Immature natural killer cell (primary cell): ENCODE results near the gene PLSCR3. TPM values are rescaled to one million over a fixed set of nuclear protein-coding genes. Genes with fewer than 3 reads are reported as not detected.

Source experiments
- DNase-seq, 3 donors: peaks; one replicate each; pipeline ENCODE4 v3.0.0; 2022; ENCODE audit warnings: mixed read lengths in 1 of 3
- H3K27ac Mint-ChIP-seq, 6 donors: one replicate each; pipeline ENCODE4 v1.8.0; 2020; ENCODE audit warnings: mixed read lengths in 6 of 6, mild to moderate bottlenecking in 5 of 6, inconsistent platforms in 4 of 6, moderate library complexity in 3 of 6
- H3K27me3 Mint-ChIP-seq, 3 donors: one replicate each; pipeline ENCODE4 v1.8.0; 2020 to 2021; ENCODE audit warnings: low read depth in 3 of 3, mild to moderate bottlenecking in 3 of 3, mixed read lengths in 3 of 3, moderate library complexity in 3 of 3, inconsistent platforms in 1 of 3
- H3K36me3 Mint-ChIP-seq, 3 donors: one replicate each; pipeline ENCODE4 v1.8.0; 2020; ENCODE audit warnings: mixed read lengths in 3 of 3, inconsistent platforms in 2 of 3, mild to moderate bottlenecking in 2 of 3
- H3K4me1 Mint-ChIP-seq, 2 donors: one replicate each; pipeline ENCODE4 v1.8.0; 2020; ENCODE audit warnings: inconsistent platforms in 2 of 2, mild to moderate bottlenecking in 2 of 2, mixed read lengths in 2 of 2, moderate library complexity in 1 of 2
- H3K4me3 Mint-ChIP-seq, 5 donors: one replicate each; pipeline ENCODE4 v1.8.0; 2020; ENCODE audit warnings: mild to moderate bottlenecking in 5 of 5, mixed read lengths in 5 of 5, inconsistent platforms in 3 of 5, moderate library complexity in 3 of 5
- H3K9me3 Mint-ChIP-seq, 6 donors: one replicate each; pipeline ENCODE4 v1.8.0; 2020; ENCODE audit warnings: mild to moderate bottlenecking in 6 of 6, mixed read lengths in 6 of 6, inconsistent platforms in 4 of 6, moderate library complexity in 3 of 6
- polyA plus RNA-seq, 3 donors: library from polyadenylated mRNA; unstranded; fragments of 300-500 nt; fragmentation: Illumina TruSeq; gene quantifications; one replicate each; pipeline ENCODE4 v1.2.3, GENCODE V29; 2021

Gene PLSCR3
- 10 to 100 TPM; 38.1 to 82.5 (median 54.2) TPM for polyA plus RNA-seq

DNA sequence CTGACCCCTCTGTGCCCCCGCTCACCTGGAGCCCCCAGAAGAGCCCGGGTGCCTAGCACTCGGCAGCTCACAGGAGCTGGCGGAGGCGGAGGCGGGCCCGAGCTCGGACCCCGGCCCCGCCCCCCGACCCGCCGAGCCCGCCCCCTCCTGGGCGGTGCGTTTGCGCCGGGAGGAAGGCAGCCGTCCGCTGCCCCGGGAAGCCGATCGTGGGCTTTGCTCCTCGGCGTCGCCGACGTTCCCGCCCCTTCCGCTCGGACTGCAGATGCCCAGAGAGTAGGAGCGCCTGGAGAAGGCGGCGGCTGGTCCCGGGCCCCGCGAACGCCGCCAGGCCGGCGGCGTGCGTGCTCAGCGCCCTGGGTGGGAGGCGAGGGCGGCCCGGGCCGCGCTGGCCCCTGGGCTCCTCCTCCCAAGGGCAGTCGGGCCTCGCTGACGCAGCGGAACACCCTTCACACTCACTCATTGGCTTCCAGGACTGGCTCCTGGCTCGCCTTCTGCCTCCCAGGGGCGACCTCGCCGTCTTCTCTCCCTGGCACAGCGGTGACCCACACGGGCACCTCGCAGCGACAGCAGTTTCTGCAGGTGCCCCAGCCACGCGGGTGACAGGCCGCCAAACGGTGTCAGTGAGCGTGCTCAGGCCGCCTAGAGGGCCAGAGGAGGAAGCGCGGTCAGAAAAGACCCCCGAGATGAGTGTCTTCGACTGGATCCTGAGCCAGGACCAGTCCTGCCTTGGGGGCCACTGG lies at the start of gene PLSCR3:
PLSCR3 (minus strand) TSS at position 74 of the 740 bp plus-strand sequence. CDS start 415 bp downstream, outside the sequence.
- Mint-ChIP-seq H3K27ac (peak within 1 kb of the TSS; percentile 86 to 95 (median 92)), H3K9me3 (no peaks in the 10 kb centered on the region)

DNA sequence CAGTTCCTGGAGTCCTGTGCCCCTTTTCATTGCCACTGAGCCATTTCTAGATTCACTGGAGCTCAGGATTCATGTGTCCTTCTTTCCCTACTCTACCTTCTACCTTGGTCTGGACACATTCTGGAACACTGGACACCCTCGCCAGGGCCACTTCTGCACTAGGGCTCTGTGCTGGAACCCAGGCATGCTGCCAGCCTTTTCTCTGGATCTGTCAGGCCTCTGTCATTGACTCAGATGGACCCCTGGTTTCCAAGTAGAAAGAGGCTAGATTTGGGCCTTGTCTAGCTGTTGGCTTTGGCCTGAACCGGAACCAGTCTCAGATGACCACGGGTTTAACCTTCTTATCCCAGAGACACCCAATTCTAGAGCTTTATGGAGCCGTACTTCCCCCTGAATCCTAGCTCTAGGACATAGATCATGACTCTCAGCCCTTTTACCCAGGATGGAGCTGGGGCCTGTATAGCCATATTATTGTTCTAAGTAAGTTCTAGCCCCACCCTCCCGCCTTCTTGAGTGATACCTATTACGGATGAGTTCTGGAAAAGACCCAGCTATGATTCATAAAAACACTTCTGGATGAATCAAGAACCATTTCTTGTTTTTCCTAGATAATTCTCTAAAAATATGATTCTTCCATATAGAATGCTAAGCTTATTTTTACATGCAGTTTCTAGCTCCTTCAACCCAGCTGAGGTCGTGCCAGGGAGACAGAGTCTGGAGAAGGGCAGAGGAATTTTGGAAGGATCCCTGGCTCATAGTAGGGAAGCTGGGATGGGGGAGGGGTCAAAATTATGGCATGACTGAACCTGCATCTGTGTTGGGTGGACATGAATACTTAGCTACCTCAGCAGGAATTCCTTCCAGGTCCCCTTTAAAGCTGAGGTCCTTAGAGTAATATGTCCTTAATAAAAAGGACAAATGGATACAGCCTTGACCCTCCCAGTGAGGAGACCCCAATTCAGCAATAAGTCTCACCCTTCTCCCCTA lies 49.5 kb upstream of the PLSCR3 start:
- no peak for DNase-seq
- H3K4me3 Mint-ChIP-seq, result no peak overlapping the region
- peaks cover 23 to 45% (median 31%) of the 10 kb centered on the region in 3 donors for H3K27me3 Mint-ChIP-seq
- no peak overlapping the region for H3K27ac Mint-ChIP-seq
- peaks cover 3 to 8% (median 6%) of the 10 kb centered on the region in 3 donors for H3K36me3 Mint-ChIP-seq
- peaks cover 0 to 1% (median 0%) of the 10 kb centered on the region in 6 donors for H3K9me3 Mint-ChIP-seq
- peaks cover 22 to 23% of the 10 kb centered on the region in 2 donors for H3K4me1 Mint-ChIP-seq

More for the DNA sequence above, at the start of gene PLSCR3:
- peaks cover 0 to under 1% (median 0%) of the 10 kb centered on the region in 3 donors for H3K36me3 Mint-ChIP-seq
- H3K27me3 Mint-ChIP-seq, result peaks cover 2 to 3% (median 2%) of the 10 kb centered on the region in 3 donors
- H3K4me3 Mint-ChIP-seq, result peak within 1 kb of the TSS; percentile 90 to 96 (median 94)
- H3K4me1 Mint-ChIP-seq, result peaks cover 11 to 14% of the 10 kb centered on the region in 2 donors
- peak; percentile 83 to 86 (median 86) for DNase-seq

DNA sequence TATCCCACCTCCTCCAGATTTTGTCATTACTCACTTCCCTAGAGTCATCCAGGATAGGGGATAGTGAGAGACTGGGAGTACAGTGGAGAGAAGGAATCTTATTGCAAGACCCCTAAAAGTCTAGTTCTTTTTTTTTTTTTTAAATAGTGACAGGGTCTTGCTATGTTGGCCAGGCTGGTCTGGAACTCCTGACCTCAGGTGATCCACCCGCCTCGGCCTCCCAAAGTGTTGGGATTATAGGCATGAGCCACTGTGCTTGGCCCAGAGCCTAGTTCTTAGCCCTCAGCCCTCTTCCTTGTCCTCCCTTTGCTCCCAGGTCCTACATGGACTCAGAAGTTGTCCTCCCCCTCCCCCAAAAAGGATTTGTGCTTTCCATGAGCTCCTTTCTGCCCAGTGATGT lies 47.8 kb upstream of the PLSCR3 start:
- peak overlapping the region in 1 of 6 donors; percentile 30 for H3K27ac Mint-ChIP-seq
- peaks cover 28 to 39% (median 33%) of the 10 kb centered on the region in 3 donors for H3K27me3 Mint-ChIP-seq
- DNase-seq, result no peak
- peaks cover 10 to 13% (median 11%) of the 10 kb centered on the region in 3 donors for H3K36me3 Mint-ChIP-seq
- peaks cover 33% of the 10 kb centered on the region in 2 donors for H3K4me1 Mint-ChIP-seq
- H3K9me3 Mint-ChIP-seq, result peaks cover 0 to 1% (median 0%) of the 10 kb centered on the region in 6 donors
- H3K4me3 Mint-ChIP-seq, result peak overlapping the region in 1 of 5 donors; percentile 7

DNA sequence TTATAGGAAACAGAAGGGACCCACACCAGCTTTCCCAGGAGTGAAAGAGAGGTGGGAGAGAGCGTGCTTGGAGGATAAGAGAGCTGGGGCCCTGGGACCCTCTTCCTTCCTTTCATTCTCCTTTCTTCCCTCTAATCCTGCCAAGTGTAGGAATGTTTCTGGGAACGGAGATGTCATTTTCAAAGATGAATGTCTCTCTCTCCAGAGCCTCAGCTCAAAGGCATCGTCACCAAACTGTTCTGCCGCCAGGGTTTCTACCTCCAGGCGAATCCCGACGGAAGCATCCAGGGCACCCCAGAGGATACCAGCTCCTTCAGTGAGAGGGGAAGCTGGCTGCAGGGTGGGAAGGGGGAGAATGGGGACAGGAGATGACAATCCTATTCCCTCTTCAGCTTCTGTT lies 46.9 kb upstream of the PLSCR3 start:
- Mint-ChIP-seq H3K27ac (no peak overlapping the region), H3K27me3 (peaks cover 27 to 38% (median 31%) of the 10 kb centered on the region in 3 donors), H3K4me1 (peaks cover 39% of the 10 kb centered on the region in 2 donors), H3K4me3 (no peak overlapping the region), H3K9me3 (peaks cover 0 to 1% (median 0%) of the 10 kb centered on the region in 6 donors), H3K36me3 (peaks cover 10 to 13% (median 11%) of the 10 kb centered on the region in 3 donors)
- DNase-seq, result no peak

DNA sequence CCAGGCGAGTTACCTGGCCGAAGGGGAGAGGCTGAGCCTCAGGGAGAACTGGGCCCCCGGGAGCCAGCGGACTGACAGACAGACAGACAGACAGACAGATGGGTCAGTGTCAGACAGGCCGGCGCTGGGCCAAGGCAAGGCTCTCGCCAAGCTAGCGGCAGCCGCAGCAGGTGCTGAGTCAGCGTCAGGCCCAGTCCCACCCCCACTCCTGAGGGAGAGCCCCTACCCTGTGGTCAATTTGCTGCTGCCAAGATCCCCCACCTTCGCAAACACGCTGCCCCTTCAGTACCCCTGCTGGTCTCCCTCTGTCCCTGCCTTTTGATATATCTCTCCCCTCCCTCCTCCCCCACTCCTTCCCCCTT lies 46.5 kb upstream of the PLSCR3 start:
- no peak overlapping the region for H3K27ac Mint-ChIP-seq
- H3K4me3 Mint-ChIP-seq, result no peak overlapping the region
- peaks cover 7 to 13% (median 10%) of the 10 kb centered on the region in 3 donors for H3K36me3 Mint-ChIP-seq
- no peak for DNase-seq
- H3K27me3 Mint-ChIP-seq, result peaks cover 28 to 38% (median 29%) of the 10 kb centered on the region in 3 donors
- peaks cover 39% of the 10 kb centered on the region in 2 donors for H3K4me1 Mint-ChIP-seq
- peaks cover 0 to 1% (median 0%) of the 10 kb centered on the region in 6 donors for H3K9me3 Mint-ChIP-seq

DNA sequence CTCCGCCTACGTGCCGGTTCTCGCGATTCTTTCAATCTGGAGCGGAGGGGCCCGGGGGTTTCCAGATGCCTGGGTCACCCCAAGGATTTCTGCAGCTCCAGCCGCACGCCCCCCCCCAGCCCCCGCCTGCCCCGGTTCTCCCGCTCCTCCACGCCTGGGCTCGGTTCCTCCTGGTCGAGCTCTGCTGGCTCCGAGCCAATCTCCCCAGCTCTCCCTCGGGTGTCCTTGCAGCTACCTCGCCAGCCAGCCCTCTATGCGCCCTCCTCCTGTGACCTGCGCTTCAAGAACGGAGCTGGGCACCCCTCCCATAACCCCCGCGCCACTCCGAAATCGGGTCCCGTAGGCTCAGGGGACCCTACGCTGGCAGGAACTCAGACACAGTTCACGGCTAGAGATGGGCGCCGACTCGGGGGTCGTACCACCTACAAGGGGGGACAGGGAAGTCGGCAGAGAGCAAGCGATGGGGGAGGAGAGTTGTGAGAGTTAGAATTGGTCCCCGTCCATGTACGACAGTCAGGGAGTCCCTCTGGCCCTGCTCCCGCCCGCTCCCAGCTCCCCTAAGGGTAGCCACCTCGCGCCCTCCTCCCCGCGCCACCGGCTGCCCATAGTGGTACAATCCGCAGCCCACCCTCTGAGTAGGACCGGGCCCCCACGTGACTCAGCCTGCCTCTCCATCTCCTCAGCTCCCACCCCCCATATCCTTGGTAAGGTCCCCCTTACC lies 45.9 kb upstream of the PLSCR3 start:
- H3K27me3 Mint-ChIP-seq, result peaks cover 28 to 36% (median 31%) of the 10 kb centered on the region in 3 donors
- no peak for DNase-seq
- peak overlapping the region in 3 of 5 donors; percentile 34 to 72 (median 66) for H3K4me3 Mint-ChIP-seq
- H3K36me3 Mint-ChIP-seq, result peaks cover 7 to 13% (median 10%) of the 10 kb centered on the region in 3 donors
- peaks cover 36 to 37% of the 10 kb centered on the region in 2 donors for H3K4me1 Mint-ChIP-seq
- peaks cover 0 to 1% (median 0%) of the 10 kb centered on the region in 6 donors for H3K9me3 Mint-ChIP-seq
- H3K27ac Mint-ChIP-seq, result no peak overlapping the region

DNA sequence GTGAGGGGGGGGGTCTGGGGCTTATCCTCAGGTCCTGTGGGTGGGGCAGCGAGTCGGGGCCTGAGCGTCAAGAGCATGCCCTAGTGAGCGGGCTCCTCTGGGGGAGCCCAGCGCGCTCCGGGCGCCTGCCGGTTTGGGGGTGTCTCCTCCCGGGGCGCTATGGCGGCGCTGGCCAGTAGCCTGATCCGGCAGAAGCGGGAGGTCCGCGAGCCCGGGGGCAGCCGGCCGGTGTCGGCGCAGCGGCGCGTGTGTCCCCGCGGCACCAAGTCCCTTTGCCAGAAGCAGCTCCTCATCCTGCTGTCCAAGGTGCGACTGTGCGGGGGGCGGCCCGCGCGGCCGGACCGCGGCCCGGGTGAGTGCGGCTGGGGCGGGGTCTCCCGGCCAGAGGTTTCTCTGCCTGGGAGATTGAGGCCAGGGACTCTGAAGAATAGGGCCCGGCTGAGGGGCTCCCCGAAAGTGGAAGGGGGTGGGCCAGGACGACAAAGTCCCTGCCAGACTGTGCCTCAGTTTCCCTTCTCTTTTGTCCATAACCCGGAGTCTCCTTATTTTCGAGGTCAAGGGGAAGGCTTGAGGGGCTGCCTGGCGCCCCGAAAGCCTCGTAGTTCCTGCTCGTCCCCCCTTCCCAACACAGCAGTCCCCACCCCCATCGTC lies 45.3 kb upstream of the PLSCR3 start, which contains the start of gene FGF11:
FGF11 (plus strand) TSS at position 51 of the 651 bp plus-strand sequence; CDS start at position 160, 109 bp downstream.
- Mint-ChIP-seq H3K4me3 (peak within 1 kb of the TSS; percentile 53 to 72 (median 60)), H3K27ac (peak within 1 kb of the TSS in 1 of 6 donors; percentile 13), H3K4me1 (peaks cover 39 to 40% of the 10 kb centered on the region in 2 donors), H3K36me3 (peaks cover 7 to 13% (median 10%) of the 10 kb centered on the region in 3 donors), H3K27me3 (peaks cover 33 to 36% (median 34%) of the 10 kb centered on the region in 3 donors), H3K9me3 (peaks cover 0 to 1% (median 0%) of the 10 kb centered on the region in 6 donors)
- no peak for DNase-seq

DNA sequence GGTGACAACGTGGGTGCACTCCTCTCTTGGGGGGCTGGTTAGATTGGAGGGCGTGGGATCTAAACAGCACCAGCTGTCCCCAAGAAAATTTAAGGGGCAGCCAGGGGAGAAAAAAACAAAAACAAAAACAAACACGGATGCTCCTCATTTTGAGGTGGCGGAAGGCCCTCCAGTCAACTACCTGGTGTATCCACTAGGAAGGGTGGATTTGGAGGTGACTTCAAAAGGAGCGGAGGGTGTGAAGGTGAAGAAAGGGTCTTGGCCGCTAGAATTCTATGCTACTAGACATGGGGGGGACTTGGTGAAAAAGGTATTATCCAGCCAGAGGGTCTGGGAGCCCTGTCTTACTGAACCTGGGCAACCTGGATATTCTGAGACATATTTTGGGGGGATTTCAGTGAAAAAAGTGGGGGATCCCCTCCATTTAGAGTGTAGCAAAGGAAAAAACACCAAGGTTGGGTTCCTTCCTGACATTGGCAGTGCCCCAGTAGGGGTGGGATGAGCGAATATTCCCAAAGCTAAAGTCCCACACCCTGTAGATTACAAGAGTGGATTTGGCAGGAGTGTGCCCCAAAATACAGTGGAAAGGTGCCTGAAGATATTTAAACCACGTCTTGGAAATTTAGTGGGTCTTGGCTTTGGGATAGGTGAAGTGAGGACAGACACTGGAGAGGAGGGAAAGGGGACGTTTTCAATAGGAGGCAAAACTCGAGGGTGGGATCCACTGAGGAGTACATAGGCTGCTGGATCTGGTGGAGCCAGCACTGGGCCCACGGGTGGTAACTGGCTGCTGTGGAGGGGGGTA lies 44.5 kb upstream of the PLSCR3 start:
- Mint-ChIP-seq H3K4me1 (peaks cover 38 to 40% of the 10 kb centered on the region in 2 donors), H3K27ac (peak overlapping the region in 1 of 6 donors; percentile 13), H3K27me3 (peaks cover 33 to 34% (median 34%) of the 10 kb centered on the region in 3 donors), H3K4me3 (peak overlapping the region; percentile 53 to 69 (median 56)), H3K36me3 (peaks cover 7 to 13% (median 10%) of the 10 kb centered on the region in 3 donors), H3K9me3 (peaks cover 0 to 1% (median 0%) of the 10 kb centered on the region in 6 donors)
- no peak for DNase-seq

DNA sequence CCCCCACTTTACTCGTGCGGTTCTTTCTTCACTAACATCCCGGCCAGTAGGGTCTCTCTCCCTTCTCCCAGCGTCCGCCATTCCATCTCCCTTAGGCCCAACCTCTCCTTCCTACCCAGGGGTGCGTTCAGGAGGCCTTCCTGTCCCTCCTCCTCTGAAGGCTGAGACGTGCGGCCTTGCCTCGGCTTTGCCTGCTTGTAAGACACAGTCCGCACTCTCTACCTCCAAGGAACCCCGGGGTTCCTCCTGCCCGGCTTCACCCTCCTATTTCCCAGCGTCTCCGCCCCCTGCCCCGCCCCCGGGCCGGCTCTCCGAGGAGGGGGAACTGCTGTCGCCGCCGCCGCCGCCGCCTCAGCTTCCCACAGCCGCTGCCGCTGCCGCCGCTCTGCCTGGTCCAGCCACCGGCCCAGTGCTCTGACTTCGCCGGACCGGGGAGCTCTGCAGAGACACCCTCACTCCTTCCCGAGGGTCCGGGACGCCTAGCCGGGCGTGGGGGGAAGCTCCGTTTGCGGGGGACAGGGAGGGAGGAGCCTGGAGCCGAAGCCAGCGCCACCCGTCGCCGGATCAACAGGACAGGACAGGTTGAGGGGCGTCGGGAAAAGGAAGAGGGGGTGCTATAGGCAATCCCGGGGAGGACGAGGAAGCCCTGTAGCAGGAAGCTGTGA lies 43.8 kb upstream of the PLSCR3 start:
- peaks cover 38 to 40% of the 10 kb centered on the region in 2 donors for H3K4me1 Mint-ChIP-seq

DNA sequence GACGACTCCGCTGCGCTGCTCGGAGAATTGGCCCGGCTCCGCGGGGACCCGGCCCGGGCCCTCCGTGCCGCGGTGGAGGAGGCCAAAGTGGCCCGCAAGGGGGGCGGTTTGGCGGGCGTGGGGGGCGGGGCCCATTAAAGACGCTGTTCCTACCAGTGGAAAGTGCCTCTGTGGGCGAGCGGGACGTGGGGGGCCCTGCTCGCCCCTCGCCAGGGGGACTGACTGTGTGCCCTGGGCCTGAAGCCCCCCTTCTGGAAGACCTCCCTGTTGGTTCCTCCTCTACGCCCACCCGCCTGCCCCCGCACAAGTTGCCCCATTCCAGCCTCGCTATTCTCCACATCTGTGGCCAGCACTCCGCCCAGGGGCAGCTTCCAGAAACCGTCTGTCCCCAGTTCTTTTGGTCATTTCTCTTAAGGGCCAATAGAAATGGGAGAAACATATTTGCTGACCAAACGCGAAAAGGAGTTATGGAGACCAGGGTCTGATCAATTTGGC lies 43.1 kb upstream of the PLSCR3 start:
- DNase-seq, result no peak
- Mint-ChIP-seq H3K36me3 (peaks cover 7 to 12% (median 10%) of the 10 kb centered on the region in 3 donors), H3K27me3 (peaks cover 29 to 32% (median 31%) of the 10 kb centered on the region in 3 donors), H3K9me3 (no peaks in the 10 kb centered on the region), H3K27ac (no peak overlapping the region), H3K4me1 (peaks cover 38 to 40% of the 10 kb centered on the region in 2 donors), H3K4me3 (peak overlapping the region; percentile 43 to 86 (median 66))

More for the DNA sequence above, 43.8 kb upstream of the PLSCR3 start:
- DNase-seq, result no peak
- H3K27me3 Mint-ChIP-seq, result peaks cover 29 to 34% (median 33%) of the 10 kb centered on the region in 3 donors
- H3K9me3 Mint-ChIP-seq, result peaks cover 0 to 1% (median 0%) of the 10 kb centered on the region in 6 donors
- peaks cover 7 to 13% (median 10%) of the 10 kb centered on the region in 3 donors for H3K36me3 Mint-ChIP-seq
- peak overlapping the region in 2 of 6 donors; percentile 21 to 72 for H3K27ac Mint-ChIP-seq
- H3K4me3 Mint-ChIP-seq, result peak overlapping the region; percentile 56 to 86 (median 66)
